Measurements from ENCODE around the gene ATG13.

GRCh38 chr11:46677991-46678740 is 60.8 kb downstream of the ATG13 start:
- TF ChIP-seq, protein P1, sequence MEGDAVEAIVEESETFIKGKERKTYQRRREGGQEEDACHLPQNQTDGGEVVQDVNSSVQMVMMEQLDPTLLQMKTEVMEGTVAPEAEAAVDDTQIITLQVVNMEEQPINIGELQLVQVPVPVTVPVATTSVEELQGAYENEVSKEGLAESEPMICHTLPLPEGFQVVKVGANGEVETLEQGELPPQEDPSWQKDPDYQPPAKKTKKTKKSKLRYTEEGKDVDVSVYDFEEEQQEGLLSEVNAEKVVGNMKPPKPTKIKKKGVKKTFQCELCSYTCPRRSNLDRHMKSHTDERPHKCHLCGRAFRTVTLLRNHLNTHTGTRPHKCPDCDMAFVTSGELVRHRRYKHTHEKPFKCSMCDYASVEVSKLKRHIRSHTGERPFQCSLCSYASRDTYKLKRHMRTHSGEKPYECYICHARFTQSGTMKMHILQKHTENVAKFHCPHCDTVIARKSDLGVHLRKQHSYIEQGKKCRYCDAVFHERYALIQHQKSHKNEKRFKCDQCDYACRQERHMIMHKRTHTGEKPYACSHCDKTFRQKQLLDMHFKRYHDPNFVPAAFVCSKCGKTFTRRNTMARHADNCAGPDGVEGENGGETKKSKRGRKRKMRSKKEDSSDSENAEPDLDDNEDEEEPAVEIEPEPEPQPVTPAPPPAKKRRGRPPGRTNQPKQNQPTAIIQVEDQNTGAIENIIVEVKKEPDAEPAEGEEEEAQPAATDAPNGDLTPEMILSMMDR (IDR thresholded peaks at IDR 0.05) = no peak
- TF ChIP-seq POLR2A (IDR thresholded peaks at IDR 0.05) = no peak
